ENCODE data around the gene RIC3.

The RIC3 gene

GRCh38 chr11:8066036-8066910 lies 102.6 kb downstream of the RIC3 start:
- Histone ChIP-seq H3K36me3 (ENCODE audit: insufficient read depth, low read length) (no peaks in the 10 kb centered on the region), H3K9ac (ENCODE audit: low read length) (no peak overlapping the region), H3K9me2 (ENCODE audit: low read depth, low read length) (no peaks in the 10 kb centered on the region), H3K79me2 (ENCODE audit: insufficient read depth, low read length) (no peaks in the 10 kb centered on the region), H3F3A (ENCODE audit: insufficient read depth, low read length) (no peaks in the 10 kb centered on the region), H3K27ac (ENCODE audit: low read depth, low read length, poor library complexity, severe bottlenecking) (no peak overlapping the region), H3K4me3 (ENCODE audit: low read depth, low read length, poor library complexity, severe bottlenecking) (no peak overlapping the region), H2AFZ (ENCODE audit: low read length) (no peak overlapping the region), H3K9me3 (ENCODE audit: low read length) (no peaks in the 10 kb centered on the region), H4K20me1 (ENCODE audit: insufficient read depth, low read length) (no peaks in the 10 kb centered on the region), H3K27me3 (ENCODE audit: insufficient read depth, low read length) (no peaks in the 10 kb centered on the region), H3K4me1 (ENCODE audit: insufficient read depth, low read length, severe bottlenecking) (no peaks in the 10 kb centered on the region), H3K4me2 (ENCODE audit: low read length) (no peak overlapping the region)
- TF ChIP-seq EZH2 (IDR thresholded peaks at IDR 0.05; ENCODE audit: borderline replicate concordance, low read length) (no peak), CTCF (IDR thresholded peaks at IDR 0.05; ENCODE audit: low read length) (no peak)

- Histone ChIP-seq H3K4me3 (ENCODE audit: low read depth, low read length, poor library complexity, severe bottlenecking) (no peak overlapping the region), H3K27ac (ENCODE audit: low read depth, low read length, poor library complexity, severe bottlenecking) (no peak overlapping the region), H3K9me3 (ENCODE audit: low read length) (no peaks in the 10 kb centered on the region), H3K27me3 (ENCODE audit: insufficient read depth, low read length) (no peaks in the 10 kb centered on the region), H3K4me1 (ENCODE audit: insufficient read depth, low read length, severe bottlenecking) (no peaks in the 10 kb centered on the region), H3F3A (ENCODE audit: insufficient read depth, low read length) (no peaks in the 10 kb centered on the region), H3K79me2 (ENCODE audit: insufficient read depth, low read length) (no peaks in the 10 kb centered on the region), H3K9ac (ENCODE audit: low read length) (no peak overlapping the region), H4K20me1 (ENCODE audit: insufficient read depth, low read length) (no peaks in the 10 kb centered on the region), H3K9me2 (ENCODE audit: low read depth, low read length) (no peaks in the 10 kb centered on the region), H3K4me2 (ENCODE audit: low read length) (no peak overlapping the region), H3K36me3 (ENCODE audit: insufficient read depth, low read length) (no peaks in the 10 kb centered on the region), H2AFZ (ENCODE audit: low read length) (no peak overlapping the region)
- no peak for TF ChIP-seq EZH2 (IDR thresholded peaks at IDR 0.05; ENCODE audit: borderline replicate concordance, low read length)
Measured at GRCh38 chr11:8065031-8065430, 103.8 kb downstream of the RIC3 start.

- no peaks in the 10 kb centered on the region for H3K9me2 ChIP-seq (ENCODE audit: low read depth, low read length)
- H3K9ac ChIP-seq (ENCODE audit: low read length): no peak overlapping the region
- no peaks in the 10 kb centered on the region for H3K27me3 ChIP-seq (ENCODE audit: insufficient read depth, low read length)
- H3K79me2 ChIP-seq (ENCODE audit: insufficient read depth, low read length): no peaks in the 10 kb centered on the region
- no peak overlapping the region for H3K4me2 ChIP-seq (ENCODE audit: low read length)
- TF ChIP-seq EZH2 (IDR thresholded peaks at IDR 0.05; ENCODE audit: borderline replicate concordance, low read length) (no peak), CTCF (IDR thresholded peaks at IDR 0.05; ENCODE audit: low read length) (no peak)
- H3F3A ChIP-seq (ENCODE audit: insufficient read depth, low read length): no peaks in the 10 kb centered on the region
- no peak overlapping the region for H3K27ac ChIP-seq (ENCODE audit: low read depth, low read length, poor library complexity, severe bottlenecking)
- H3K4me1 ChIP-seq (ENCODE audit: insufficient read depth, low read length, severe bottlenecking): no peaks in the 10 kb centered on the region
- H3K9me3 ChIP-seq (ENCODE audit: low read length): no peaks in the 10 kb centered on the region
- H2AFZ ChIP-seq (ENCODE audit: low read length): no peak overlapping the region
- H3K4me3 ChIP-seq (ENCODE audit: low read depth, low read length, poor library complexity, severe bottlenecking): no peak overlapping the region
- H4K20me1 ChIP-seq (ENCODE audit: insufficient read depth, low read length): no peaks in the 10 kb centered on the region
- no peaks in the 10 kb centered on the region for H3K36me3 ChIP-seq (ENCODE audit: insufficient read depth, low read length)
Measured at GRCh38 chr11:8063324-8063723, 105.5 kb downstream of the RIC3 start.

Measured in OCI-LY1 (cell line).